HG03439 (cell line): ENCODE measurements around the gene NACAD.

Experiments
- ATAC-seq: cut with Tn5 transposase; IDR thresholded peaks from one replicate; pipeline ENCODE4 v1.9.1; 2021; ENCODE audit warnings: mild to moderate bottlenecking, moderate library complexity; ENCODE audit not compliant: unreplicated experiment

The NACAD gene

DNA sequence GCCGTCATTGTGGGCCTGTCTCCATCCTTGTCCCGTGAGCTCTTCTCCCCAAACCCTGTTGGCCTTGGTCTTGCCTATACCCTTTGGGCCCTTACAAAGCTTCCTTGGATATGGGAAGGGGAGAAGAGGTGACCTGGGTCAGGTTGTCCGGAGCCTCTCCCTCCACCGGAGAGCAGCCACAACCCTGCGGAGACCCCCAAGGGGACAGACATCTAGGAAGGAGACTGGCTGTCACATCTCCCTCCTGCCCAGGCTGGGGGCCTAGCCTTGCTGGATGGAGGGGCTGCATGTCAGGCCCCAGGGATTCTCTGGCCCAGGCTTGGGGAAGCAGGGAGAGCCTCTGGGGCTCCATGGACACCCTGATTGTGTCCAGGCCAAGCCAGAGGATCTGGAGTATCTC is 11.8 kb downstream of the NACAD start:
- ATAC-seq, result no peak

DNA sequence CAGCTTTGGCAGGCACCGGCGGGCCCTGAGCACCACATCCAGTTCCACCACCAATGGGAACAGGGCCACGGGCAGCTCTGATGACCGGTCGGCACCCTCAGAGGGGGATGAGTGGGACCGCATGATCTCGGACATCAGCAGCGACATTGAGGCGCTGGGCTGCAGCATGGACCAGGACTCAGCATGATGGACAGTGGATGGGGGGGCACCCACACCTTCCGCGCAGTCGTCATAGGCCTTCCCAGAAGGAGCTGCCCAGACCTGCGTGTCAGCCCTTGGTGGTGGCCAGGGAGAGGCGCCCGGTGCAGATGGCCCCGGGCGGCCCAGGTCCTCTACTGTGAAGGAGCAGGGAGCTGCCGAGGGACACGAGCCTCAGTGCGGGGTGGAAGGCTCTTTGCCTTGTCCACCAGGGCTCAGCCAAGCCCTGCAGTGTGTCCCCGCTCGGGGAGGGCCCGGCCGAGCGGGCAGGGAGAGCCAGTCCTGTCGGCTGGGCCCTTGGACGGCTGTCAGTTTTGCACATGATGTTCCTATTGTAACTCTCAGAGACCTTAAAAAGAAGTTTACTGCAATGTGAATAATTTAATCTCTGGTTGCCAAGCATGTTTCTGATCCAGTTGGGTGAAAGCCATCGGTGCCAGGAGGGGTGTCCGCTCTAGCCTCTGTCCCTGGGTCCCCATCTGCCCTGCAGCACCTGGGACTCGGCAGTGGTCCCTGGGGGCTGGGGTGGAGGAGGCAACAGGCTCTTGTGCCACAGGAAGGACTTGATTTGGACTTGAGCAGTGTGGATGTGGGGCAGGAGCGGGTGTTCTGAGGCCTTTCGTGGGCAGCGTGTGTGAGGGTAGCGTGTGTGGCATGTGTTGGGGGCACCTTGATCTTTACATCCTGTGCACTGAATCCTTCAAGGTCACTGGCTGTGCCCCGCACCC is 12.6 kb downstream of the NACAD start:
- ATAC-seq, result no peak

DNA sequence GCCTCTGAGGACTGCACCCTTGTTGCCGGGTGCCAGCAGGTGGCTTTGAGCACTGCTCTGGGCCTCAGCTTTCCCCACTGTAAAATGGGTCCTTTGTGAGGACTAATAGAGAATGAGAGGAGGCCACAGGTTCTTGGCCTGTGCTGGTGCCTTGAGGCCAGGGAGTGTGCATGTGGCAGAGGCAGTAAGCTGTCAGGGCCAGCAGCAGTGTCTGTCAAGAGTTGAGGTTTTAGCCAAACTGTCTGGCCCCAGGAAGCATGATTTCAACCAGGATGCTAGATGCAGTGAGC is 13.5 kb downstream of the NACAD start:
- ATAC-seq, result no peak

DNA sequence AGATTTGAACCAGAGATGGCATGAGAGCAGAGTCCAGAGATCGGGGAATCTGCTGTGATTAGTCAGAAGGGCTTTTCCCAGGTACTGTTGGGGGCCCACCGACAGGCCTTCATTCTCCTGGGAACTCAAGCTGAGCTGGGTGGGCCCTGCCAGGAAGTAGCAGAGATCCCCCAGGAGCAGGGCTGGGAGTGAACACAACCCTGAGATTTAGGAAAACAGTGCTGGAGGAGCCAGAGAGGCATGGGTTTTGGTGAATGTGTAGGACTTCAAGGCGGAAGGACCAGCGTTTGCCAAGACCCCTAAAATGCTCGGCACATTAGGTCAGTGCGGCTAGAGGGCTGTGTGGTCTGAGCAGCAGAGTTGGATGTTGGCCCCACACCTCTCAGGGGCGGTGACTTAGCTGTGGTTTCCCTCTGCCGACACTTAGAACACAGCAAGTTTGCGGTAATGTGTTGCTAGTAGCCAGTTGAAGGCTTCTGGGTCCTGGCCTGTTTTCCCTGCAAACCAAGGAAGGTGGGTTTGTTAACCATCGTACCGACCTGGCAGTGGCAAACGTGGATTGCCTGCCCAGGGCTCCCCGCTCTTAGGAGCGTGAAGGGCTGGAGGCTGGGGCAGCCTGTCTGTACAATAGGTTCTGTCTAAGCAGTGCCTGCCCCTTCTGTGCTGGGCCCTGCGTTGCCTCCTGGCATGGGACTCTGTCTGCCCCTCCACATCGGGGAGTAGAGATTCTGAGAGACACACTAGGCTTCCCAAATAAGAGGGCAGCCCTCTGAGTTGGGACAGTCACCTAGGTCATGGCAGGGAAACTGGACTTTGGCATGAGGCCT is 14.0 kb downstream of the NACAD start:
- no peak for ATAC-seq

DNA sequence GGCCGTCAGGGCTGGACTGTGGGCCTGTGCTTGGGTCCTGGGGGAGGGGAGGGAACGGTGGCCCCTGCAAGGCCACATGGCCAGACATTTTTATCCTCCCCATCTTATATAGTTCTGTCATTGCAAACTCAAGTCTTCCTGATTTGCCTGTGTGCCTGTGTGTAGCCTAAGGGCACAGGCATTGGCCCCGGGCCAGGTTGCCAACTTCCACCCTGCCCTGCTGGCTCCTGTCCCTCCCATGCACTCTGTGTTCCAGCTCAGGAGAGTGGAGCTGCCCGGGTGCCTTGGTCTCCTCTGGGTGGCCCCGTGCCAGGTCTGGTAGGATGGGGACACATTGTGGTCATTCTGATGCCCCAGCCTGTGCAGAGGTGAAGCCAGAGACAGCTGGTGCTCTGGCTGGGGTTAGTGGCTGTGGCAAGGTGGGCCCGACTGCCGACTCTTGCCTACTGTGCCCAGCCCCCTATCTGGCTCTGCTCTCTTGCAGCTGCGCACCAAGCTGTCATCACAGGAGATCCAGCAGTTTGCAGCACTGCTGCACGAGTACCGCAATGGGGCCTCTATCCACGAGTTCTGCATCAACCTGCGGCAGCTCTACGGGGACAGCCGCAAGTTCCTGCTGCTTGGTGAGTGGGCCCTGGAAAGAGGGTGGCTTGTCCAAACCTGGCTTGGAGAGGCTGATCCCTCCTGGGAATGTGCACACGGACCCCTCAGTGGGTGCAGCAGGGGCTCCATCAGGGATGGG is 14.8 kb downstream of the NACAD start:
- no peak for ATAC-seq

DNA sequence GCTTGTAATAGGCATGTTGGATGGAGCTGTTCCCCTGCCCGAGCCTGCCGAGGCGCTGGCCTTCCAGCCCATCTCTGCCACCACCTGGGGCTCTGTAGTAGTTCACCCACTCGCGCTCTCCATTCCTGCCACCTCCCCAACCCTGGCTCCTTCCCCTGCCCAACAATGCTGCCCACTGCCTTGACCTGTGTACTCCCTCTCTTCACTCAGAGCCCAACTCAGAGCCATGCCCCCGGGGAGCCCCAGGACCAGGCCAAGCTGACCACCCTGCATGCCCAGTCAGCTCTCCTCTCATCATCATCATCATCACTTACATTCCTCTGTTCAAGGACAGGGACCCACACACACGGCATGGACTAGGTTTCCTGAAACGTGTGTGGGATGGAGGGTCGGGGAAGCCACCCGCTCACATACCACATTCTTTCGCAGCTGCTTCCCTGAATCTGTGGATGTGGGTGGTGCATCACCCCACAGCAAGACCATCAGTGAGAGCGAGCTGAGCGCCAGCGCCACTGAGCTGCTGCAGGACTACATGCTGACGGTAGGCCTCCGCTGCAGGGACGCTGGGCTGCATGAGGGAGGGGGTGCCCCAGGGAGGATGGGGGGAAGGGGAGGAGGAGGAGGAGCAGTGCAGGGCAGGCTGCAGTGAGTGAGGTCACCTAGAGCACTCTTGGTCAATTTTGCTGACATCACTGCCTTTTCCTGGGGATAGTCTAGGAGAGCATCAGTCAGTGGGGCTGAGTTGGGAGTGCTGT is 15.6 kb downstream of the NACAD start:
- no peak for ATAC-seq

DNA sequence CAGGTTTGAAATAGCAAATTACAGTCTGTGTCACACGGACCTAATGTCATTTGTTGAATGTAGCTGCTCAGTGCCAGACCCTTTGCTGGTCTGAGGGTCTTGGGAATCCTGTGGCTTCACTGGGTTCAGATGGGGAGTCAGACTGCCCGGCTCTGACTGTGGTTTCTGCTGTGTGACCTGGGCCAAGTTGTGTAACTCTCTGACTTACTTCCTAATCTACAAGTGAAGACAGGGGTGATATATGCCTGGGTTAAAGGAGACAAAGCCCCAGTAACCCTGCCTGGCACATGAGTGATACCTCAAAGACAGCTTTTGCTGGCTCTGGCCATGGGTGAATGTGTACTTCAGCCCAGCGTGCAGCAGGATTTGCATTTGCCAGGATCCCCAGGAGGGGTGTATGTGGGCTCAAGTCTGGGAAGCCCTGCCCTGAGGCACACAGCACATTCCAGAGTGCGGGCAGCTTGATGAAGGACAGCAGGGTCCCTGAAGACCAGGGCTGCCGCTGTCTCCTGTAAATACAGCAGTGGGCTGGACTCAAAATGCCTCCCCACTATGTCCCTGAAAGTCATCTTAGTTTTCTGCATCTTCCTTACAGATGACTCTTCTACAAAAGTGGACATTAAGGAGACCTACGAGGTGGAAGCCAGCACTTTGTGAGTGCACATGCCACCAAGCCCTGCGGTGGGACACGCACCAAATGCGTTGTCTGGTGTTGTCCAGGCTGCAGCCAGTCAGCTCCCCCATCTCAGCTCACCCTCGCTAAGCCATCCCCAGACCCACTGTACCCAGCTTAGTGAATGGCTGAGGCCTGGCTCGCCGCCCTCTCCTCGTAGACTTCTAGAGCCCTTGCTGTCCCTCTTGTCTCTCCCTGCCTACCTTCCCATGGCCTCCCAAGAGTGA is 16.4 kb downstream of the NACAD start:
- ATAC-seq, result no peak

DNA sequence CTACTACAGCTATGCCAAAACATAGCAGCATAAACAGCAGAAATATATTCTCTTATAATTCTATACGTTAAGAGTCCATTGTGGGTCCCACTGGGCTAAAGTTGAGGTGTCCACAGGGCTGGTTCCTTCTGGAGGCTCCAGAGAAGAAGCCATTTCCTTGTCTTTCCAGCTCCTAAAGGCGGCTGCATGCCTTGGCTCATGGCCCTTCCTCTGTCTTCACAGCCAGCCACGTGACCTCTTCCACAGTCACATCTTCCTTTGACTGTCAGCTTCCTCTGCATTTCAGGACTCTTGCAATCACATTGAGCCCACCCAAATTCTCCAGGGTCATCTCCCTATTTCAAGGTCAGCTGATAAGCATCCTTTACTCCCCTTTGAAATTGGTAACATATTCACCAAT is 17.2 kb downstream of the NACAD start:
- no peak for ATAC-seq

DNA sequence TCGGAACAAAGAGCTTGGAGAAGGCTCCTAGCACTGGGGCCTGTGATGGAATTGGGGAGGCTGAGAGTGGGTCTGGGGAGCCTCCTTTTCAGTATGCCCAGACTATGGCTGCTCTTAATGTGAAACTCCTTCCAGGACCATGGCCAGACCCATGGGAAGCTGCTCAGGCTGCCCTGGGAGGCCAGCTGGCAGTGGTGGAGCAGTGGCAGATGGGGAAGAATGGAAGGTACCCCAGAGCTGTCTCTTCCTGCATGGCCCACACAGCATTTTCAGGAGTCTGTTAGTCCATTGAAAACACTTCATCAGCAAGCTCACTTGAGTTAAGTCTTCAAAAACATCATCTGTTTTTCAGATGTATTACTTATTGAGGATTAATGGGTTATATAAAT is 18.5 kb downstream of the NACAD start:
- ATAC-seq, result no peak

DNA sequence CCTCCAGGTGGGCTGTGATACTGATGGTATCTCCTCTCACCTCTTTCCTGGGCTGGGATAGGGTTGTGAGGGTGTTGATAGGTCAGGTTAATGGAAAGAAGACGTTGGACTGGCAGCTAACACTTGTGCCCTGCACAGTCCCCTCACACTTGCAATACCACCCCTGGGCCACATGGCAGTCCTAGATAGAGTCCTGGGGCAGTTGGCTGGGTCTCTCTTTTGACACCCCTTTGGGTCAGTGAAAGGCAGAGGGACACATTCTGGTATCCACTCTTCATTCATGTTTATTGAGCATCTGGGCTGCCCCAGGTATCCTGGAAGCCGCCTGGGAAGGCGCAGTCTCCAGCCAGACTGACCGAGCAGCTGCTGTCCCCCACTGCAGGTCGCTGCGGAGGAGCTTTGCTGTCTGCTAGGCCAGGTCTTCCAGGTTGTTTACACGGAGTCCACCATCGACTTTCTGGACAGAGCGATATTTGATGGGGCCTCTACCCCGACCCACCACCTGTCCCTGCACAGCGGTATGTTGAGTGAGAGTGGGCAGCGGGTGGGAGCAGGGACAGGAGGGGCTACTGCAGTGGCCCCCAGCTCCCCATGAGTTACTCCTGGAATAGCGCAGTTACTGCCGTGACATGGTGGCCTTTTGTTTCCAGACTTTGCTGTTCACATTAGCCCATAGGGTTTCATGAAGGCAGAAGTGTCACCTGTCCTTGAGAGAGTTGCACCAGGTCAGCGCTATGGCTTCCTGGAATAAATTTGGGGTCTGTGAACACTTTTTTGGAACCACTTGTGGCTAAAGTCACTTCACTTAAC is 19.1 kb downstream of the NACAD start:
- ATAC-seq, result no peak

DNA sequence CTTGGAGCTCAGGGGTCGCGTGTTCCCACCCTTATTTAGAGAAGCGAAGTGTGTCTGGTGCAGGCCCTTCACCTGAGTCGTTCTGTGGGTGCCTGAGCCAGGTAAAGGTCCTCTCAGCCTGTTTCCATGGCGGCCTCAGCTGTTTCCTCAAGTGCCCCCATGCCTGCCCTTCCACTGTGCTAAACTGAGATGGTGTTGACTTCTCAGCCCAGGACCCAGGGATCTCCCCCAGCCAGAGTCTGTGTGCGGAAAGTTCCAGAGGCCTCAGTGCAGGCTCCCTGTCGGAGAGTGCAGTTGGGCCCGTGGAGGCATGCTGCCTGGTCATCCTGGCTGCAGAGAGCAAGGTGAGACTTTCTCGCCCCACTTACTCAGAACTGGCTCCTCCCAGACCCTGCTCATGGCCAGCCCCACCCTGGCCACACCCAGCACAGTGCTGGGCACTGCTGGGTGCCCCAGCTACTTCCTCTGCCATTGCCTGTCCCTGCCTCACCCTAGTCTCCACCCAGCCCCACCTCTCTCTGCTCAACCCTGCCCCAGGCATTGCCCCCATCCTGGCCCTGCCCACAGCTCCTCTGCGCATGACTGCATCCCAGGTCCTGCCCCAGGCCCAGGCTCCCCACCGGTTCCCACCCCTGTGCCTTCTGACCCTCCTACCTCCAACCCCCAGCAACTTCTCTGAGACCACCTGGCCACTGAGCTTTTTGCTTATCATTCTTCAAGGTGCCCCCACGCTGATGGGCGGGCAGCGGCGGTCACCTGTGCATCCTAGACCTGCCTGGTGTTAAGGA is 20.3 kb downstream of the NACAD start:
- ATAC-seq, result no peak

DNA sequence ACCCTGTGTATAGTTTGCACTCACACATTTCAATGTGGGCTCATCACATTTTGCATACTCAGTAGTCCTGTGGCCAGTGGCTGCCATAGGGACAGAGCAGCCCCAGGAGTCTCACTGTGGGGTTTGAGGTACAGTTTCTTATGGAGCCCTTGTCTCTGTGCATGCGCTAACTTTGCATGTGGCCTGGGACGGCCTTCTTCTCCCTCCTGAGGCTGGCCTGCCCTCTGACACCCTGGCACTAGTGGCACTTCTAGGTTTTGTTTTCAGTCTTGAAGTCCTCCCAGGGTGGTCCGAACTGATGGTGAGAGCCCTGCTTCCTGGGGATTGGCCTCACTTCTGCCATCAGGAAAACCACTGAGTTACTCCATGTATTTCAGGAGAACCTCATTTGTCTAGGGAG is 21.2 kb downstream of the NACAD start:
- ATAC-seq, result no peak

DNA sequence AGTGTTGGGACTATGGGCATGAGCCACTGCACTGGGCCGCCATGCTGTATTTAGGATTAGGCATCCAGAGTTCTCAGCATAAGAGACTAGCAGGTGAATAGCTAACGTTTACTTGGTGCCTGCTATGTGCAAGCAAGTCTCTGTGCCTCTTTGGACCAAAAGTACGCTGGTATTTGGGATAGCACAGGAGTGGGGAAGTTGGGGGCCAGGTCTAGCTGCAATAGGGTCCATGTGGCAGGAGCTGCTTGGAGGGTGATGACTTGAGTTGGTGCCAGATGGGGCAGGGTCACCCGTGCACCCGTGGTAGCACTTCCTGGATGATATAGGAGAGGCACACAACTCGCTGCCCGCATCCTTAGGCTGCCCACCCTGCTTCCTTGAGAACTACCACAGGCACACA is 22.4 kb downstream of the NACAD start:
- no peak for ATAC-seq

DNA sequence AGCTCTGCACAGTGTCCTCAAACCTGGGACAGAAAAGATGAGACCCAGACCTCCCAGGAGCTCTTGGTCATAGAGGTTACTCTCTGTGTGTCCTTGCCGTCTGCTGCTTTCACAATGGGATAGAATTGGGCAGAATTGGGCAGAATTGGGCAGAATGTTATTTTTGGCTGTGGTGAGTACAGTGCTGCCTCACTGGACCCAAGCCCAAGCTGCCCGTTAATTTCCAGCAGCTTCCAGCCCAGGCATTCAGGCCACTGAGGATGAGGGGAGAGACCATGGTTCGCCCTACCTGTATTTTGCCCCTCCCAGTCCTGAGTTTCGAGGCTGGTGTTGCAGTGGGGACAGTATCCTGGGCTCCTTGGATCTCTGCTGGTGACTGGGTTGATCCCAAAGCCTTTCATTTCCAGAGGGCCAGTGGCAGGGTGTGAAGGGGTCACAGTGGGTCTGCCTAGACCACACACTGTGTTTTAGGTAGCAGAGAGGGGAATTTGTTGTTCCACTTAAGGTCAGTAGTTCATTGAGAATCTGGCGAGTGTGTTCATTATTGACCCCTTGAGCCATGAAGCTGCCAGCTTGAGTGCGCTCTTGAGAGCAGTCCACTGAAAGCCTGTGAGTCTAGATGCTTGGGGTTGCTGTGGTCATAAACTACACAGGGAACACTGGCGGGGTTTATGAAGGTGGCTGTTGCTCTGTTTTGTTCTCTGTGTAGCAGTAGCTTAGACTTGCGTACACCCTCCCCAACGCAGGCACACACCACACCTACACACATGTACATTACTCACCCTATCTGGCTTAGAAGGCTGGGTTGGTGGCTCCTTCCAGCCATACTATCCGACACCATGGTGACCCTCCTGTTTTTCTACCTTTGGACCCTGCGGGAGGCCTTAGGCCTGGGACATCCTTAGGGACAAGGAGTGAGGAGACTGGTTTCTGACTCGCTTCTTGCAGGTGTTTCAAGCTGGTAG is 23.5 kb downstream of the NACAD start:
- ATAC-seq, result no peak

DNA sequence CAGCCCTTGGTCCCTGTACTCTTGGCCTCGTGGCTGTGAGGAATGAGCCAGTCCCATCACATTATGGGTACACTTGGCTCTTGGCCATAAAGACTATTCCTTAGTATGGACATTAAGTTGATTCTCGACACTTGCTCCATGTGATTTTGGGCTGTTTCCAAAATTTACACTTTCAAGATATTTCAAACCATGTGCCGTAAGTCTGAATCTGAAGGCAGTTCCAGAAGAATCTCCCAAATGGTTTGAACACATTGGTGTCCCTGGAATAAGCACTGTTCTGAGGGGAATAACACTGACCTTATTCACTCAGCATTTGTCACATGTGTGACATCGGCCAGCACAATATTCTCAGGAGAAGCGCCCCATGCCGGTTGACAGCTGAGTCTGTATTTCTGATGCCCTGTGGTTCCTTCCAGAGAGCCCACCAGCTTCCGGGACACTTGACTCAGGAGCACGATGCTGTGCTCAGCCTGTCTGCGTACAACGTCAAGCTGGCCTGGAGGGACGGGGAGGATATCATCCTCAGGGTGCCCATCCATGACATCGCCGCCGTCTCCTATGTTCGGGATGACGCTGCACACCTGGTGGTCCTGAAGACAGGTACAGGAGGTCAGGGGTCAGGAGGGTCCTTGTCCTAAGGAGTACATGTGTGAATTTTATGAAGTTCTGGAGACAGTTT is 24.6 kb downstream of the NACAD start:
- no peak for ATAC-seq

DNA sequence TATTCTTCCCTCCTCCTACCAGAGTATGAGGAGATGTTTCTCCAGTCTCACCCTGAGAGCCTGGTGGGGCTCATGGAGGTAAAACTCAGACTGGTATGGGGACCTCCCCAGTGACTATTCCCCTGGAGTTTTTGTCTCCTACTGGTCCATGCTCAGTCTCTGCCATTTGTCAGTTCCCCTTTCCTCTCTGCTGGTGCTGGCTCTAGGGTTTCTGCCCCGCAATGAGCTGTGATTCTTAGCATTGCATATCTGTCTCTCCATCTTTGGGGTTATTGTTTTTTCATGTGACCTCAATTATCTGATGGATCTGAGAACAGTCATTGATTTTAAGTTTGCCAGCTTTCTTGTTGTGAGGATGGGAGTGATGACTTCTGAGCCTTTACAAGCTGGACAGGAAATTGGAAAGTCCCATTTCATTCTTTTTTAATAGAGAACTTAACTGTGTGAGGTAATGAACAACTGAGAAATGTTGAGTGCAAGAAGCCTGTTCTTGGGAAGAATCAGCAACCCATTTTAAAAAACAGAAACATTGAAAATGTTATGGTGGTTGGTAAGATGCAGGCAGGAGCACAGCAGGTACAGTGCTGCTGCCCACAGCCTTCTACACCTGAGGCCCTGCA is 26.9 kb downstream of the NACAD start:
- ATAC-seq, result no peak
